ENCODE results near the gene CEBPB.

DNA sequence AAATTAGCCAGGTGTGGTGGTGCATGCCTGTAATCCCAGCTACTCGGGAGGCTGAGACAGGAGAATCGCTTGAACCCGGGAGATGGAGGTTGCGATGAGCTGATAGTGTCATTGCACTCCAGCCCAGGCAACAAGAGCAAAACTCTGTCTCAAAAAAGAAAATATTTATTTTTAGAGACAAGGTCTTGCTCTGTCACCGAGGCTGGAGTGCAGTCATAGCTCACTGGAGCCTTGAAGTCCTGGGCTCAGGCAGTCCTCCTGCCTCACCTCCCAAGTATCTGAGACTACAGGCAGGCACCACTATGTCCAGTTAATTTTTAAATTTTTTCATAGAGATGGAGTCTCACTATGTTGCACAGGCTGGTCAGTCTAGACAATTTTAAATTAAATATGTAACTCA is 16.2 kb upstream of the CEBPB start:
- TF ChIP-seq CTCF (IDR thresholded peaks at IDR 0.05) (no peak), POLR2A (IDR thresholded peaks at IDR 0.05) (no peak)

Data from vagina (tissue), 2 donors.